MCF 10A (cell line): ENCODE data around the gene C10orf95. TPM values are rescaled to one million over a fixed set of nuclear protein-coding genes. Genes with fewer than 3 reads are reported as not detected.
A peak's percentile ranks its signal among the peaks of the same experiment; 100 is the strongest.

Source experiments
- BruUV-seq: library from RNA; stranded (reverse); fragments of 400-500 nt; replicated peaks from 2 replicates; lab custom pipeline; 2021; lab: Mats Ljungman, UMichigan
- CTCF ChIA-PET: fragments of 300-600 bp; sonication (Branson Sonifier 250); formaldehyde crosslinking; extraction: SDS; loops from one replicate; lab custom pipeline; 2021; ENCODE audit warnings: antibody characterized with exemption, inconsistent platforms; lab: Yijun Ruan, JAX
- POLR2A ChIA-PET: fragments of 300-600, 350-650 bp; sonication (Branson Sonifier 250); formaldehyde crosslinking; extraction: SDS; loops from one replicate; lab custom pipeline; 2020; ENCODE audit warnings: antibody characterized with exemption, inconsistent platforms; lab: Yijun Ruan, JAX
- DNase-seq: peaks from one replicate; pipeline ENCODE4 v3.0.0-alpha.2; 2018; ENCODE audit not compliant: unreplicated experiment
- H3K27ac Mint-ChIP-seq: one replicate; pipeline ENCODE4 v1.8.0; 2022; ENCODE audit warnings: mild to moderate bottlenecking, low read depth, mixed read lengths; ENCODE audit not compliant: unreplicated experiment
- H3K27me3 Mint-ChIP-seq: one replicate; pipeline ENCODE4 v1.8.0; 2022; ENCODE audit warnings: mixed read lengths; ENCODE audit not compliant: insufficient read depth, unreplicated experiment
- H3K36me3 Mint-ChIP-seq: one replicate; pipeline ENCODE4 v1.8.0; 2022; ENCODE audit warnings: mild to moderate bottlenecking, moderate library complexity, mixed read lengths; ENCODE audit not compliant: insufficient read depth, unreplicated experiment
- H3K4me1 Mint-ChIP-seq: one replicate; pipeline ENCODE4 v1.8.0; 2022; ENCODE audit warnings: mixed read lengths; ENCODE audit not compliant: insufficient read depth, unreplicated experiment
- H3K4me3 Mint-ChIP-seq: one replicate; pipeline ENCODE4 v1.8.0; 2022; ENCODE audit warnings: mild to moderate bottlenecking, moderate library complexity, mixed read lengths; ENCODE audit not compliant: unreplicated experiment
- H3K9me3 Mint-ChIP-seq: one replicate; pipeline ENCODE4 v1.8.0; 2022; ENCODE audit warnings: mixed read lengths; ENCODE audit not compliant: unreplicated experiment
- CTCF ChIP-seq: fragments of 200-600 bp; IDR thresholded peaks from one replicate; pipeline ENCODE4 v1.8.0; 2022; ENCODE audit warnings: antibody characterized with exemption, mild to moderate bottlenecking; ENCODE audit not compliant: unreplicated experiment
- intact Hi-C: fragments of 100-400 bp; cut with micrococcal nuclease; formaldehyde crosslinking; loops from 2 replicates; pipeline ENCODE4 v1.14.1; 2022
- total RNA-seq: library from RNA; stranded (reverse); gene quantifications from 2 replicates; pipeline ENCODE4 v1.2.3, GENCODE V29; 2022

C10orf95 gene
- total RNA-seq, 1 experiment from 2014 or later: 0.63 TPM

- TF ChIP-seq CTCF: no peak
- intact Hi-C loops: loop anchor here (5.0 to 10.0 kb wide), 2 partner anchors 157 to 200 kb away; partner anchors contain the start of gene ELOVL3
- peaks cover 10% of the 10 kb centered on the region for H3K4me1 Mint-ChIP-seq
- H3K27me3 Mint-ChIP-seq: no peaks in the 10 kb centered on the region
- no peaks in the 10 kb centered on the region for H3K9me3 Mint-ChIP-seq
- H3K27ac Mint-ChIP-seq: no peak overlapping the region
- ChIA-PET CTCF (interaction anchor here (0.6 to 8.6 kb wide), 6 partner anchors 12 to 195 kb away, joined by 4 to 137 read pairs (median 4); partner anchors contain the start of gene NFKB2), POLR2A (interaction anchor here (1.1 to 6.1 kb wide), 4 partner anchors 8 to 30 kb away, joined by 3 to 119 read pairs (median 50); partner anchors contain the start of genes C10orf95, CUEDC2 and NFKB2)
- no peak overlapping the region for H3K4me3 Mint-ChIP-seq
- H3K36me3 Mint-ChIP-seq: peaks cover 17% of the 10 kb centered on the region
- BruUV-seq: no TSS peak
- DNase-seq: no peak
These were observed 26.4 kb downstream of the C10orf95 start for GRCh38 chr10:102424916-102425315.

- no peak overlapping the region for H3K27ac Mint-ChIP-seq
These were observed 27.2 kb downstream of the C10orf95 start for GRCh38 chr10:102424145-102424544.

GRCh38 chr10:102423372-102423968 lies 27.9 kb downstream of the C10orf95 start:
- Mint-ChIP-seq H3K4me3 (peak overlapping the region; percentile 99), H3K36me3 (peaks cover 17% of the 10 kb centered on the region), H3K27me3 (no peaks in the 10 kb centered on the region), H3K27ac (peak overlapping the region; percentile 64), H3K9me3 (no peaks in the 10 kb centered on the region), H3K4me1 (peaks cover 15% of the 10 kb centered on the region)
- POLR2A ChIA-PET: interaction anchor here (0.6 to 6.1 kb wide), 16 partner anchors 9 to 288 kb away, joined by 3 to 119 read pairs (median 4); partner anchors contain the start of genes ACTR1A, C10orf95, CUEDC2 and GBF1
- TF ChIP-seq CTCF: no peak
- intact Hi-C loops: loop anchor here (5.0 to 10.0 kb wide), 2 partner anchors 159 to 199 kb away; partner anchors contain the start of gene ELOVL3
- TSS peak; percentile 78 for BruUV-seq
- CTCF ChIA-PET: interaction anchor here (0.6 to 8.6 kb wide), 25 partner anchors 9 to 306 kb away, joined by 3 to 137 read pairs (median 4); partner anchors contain the start of genes C10orf95, CUEDC2 and NFKB2
- DNase-seq: no peak

More at GRCh38 chr10:102424145-102424544, 27.2 kb downstream of the C10orf95 start:
- ChIA-PET CTCF (interaction anchor here (0.6 to 8.6 kb wide), 10 partner anchors 11 to 1074 kb away, joined by 3 to 137 read pairs (median 4); partner anchors contain the start of gene NFKB2), POLR2A (interaction anchor here (0.7 to 6.1 kb wide), 6 partner anchors 9 to 78 kb away, joined by 3 to 119 read pairs (median 88); partner anchors contain the start of genes ACTR1A, C10orf95, CUEDC2 and NFKB2)
- Mint-ChIP-seq H3K27me3 (no peaks in the 10 kb centered on the region), H3K9me3 (no peaks in the 10 kb centered on the region), H3K36me3 (peaks cover 17% of the 10 kb centered on the region), H3K4me3 (no peak overlapping the region), H3K4me1 (peaks cover 13% of the 10 kb centered on the region)
- intact Hi-C loops: loop anchor here (5.0 to 10.0 kb wide), 2 partner anchors 158 to 199 kb away; partner anchors contain the start of gene ELOVL3
- TF ChIP-seq CTCF: no peak
- no peak for DNase-seq
- BruUV-seq: no TSS peak
